OCI-LY7 (cell line): ENCODE measurements around the gene AGPAT3. TPM values are rescaled to one million over a fixed set of nuclear protein-coding genes. Genes with fewer than 3 reads are reported as not detected.

ENCODE experiments used
- BruUV-seq: library from RNA; stranded (reverse); fragments of 400-500 nt; replicated peaks from 2 replicates; lab custom pipeline; 2021; lab: Mats Ljungman, UMichigan
- CTCF ChIA-PET: fragments of 300-600 bp; sonication (Branson Sonifier 250); formaldehyde crosslinking; loops from one replicate; lab custom pipeline; 2022; ENCODE audit warnings: antibody characterized with exemption; ENCODE audit not compliant: unreplicated experiment; lab: Charles Lee
- POLR2A ChIA-PET: fragments of 300-600 bp; sonication (Branson Sonifier 250); formaldehyde crosslinking; loops from one replicate; lab custom pipeline; 2022; ENCODE audit warnings: antibody characterized with exemption; lab: Charles Lee
- DNase-seq: peaks from one replicate; pipeline ENCODE4 v3.0.0-alpha.2; 2015; ENCODE audit warnings: low spot score
- H2AFZ ChIP-seq: fragments of 200-600 bp; sonication (generic), shearing (Covaris generic); 2 replicates; pipeline ENCODE4 v1.6.1; 2014; ENCODE audit warnings: mild to moderate bottlenecking, antibody characterized with exemption, low read length, moderate library complexity
- H3K27ac ChIP-seq: fragments of 200-600 bp; sonication (generic); 2 replicates; pipeline ENCODE4 v1.5.1; 2014; ENCODE audit warnings: mixed run types, low read depth, mild to moderate bottlenecking, moderate library complexity, low read length, inconsistent platforms; ENCODE audit not compliant: poor library complexity, severe bottlenecking
- H3K36me3 ChIP-seq: fragments of 200-600 bp; sonication (generic); 2 replicates; pipeline ENCODE4 v1.6.1; 2014; ENCODE audit warnings: mild to moderate bottlenecking, antibody characterized with exemption, low read length, moderate library complexity, mixed read lengths; ENCODE audit not compliant: insufficient read depth
- H3K4me1 ChIP-seq: fragments of 200-600 bp; sonication (generic); 2 replicates; pipeline ENCODE4 v1.5.1; 2014; ENCODE audit warnings: mild to moderate bottlenecking, low read length; ENCODE audit not compliant: insufficient read depth, poor library complexity, severe bottlenecking
- H3K4me2 ChIP-seq: fragments of 200-600 bp; sonication (generic); 2 replicates; pipeline ENCODE4 v1.6.1; 2014; ENCODE audit warnings: mild to moderate bottlenecking, low read length
- H3K4me3 ChIP-seq: fragments of 200-600 bp; sonication (generic); 2 replicates; pipeline ENCODE4 v1.5.1; 2014; ENCODE audit warnings: mild to moderate bottlenecking, low read depth, low read length; ENCODE audit not compliant: poor library complexity, severe bottlenecking
- H3K79me2 ChIP-seq: fragments of 200-600 bp; sonication (generic); 2 replicates; pipeline ENCODE4 v1.6.1; 2016; ENCODE audit warnings: low read depth, mild to moderate bottlenecking, low read length, moderate library complexity, mixed read lengths; ENCODE audit not compliant: insufficient read depth
- H3K9me2 ChIP-seq: fragments of 200-600 bp; sonication (generic); 2 replicates; pipeline ENCODE4 v1.6.1; 2016; ENCODE audit warnings: mild to moderate bottlenecking, low read length, mixed read lengths; ENCODE audit not compliant: insufficient read depth
- H3K9me3 ChIP-seq: fragments of 200-600 bp; sonication (generic); 2 replicates; pipeline ENCODE4 v1.6.1; 2014; ENCODE audit warnings: mild to moderate bottlenecking, mixed run types, low read length, mixed read lengths
- H4K20me1 ChIP-seq: fragments of 200-600 bp; sonication (generic); 2 replicates; pipeline ENCODE4 v1.6.1; 2014; ENCODE audit warnings: mild to moderate bottlenecking, antibody characterized with exemption, low read length, moderate library complexity, mixed read lengths; ENCODE audit not compliant: insufficient read depth
- EZH2phosphoT487 ChIP-seq: fragments of 200-600 bp; sonication (generic); IDR thresholded peaks from 2 replicates; pipeline ENCODE4 v1.6.1; 2018; ENCODE audit warnings: low read depth, borderline replicate concordance, mild to moderate bottlenecking, mixed run types, antibody characterized with exemption, low read length, moderate library complexity, mixed read lengths
- intact Hi-C: fragments of 100-400 bp; cut with micrococcal nuclease; formaldehyde crosslinking; loops from one replicate; pipeline ENCODE4 v1.10.0; 2022; ENCODE audit not compliant: unreplicated experiment
- total RNA-seq, 2 experiments: library from RNA; depleted of rRNA in 1 of 2; stranded (reverse); fragments of >200 nt in 1 of 2; shearing (Covaris generic) in 1 of 2; gene quantifications; 2 replicates each; pipeline ENCODE4 v1.2.3, GENCODE V29; 2014 to 2022
- TF ChIP-seq, protein P1 (sequence below): fragments of 200-600 bp; sonication (generic); conservative IDR thresholded peaks from 2 replicates; pipeline ENCODE4 v1.5.1; 2014; ENCODE audit warnings: mild to moderate bottlenecking, antibody characterized with exemption, low read length, moderate library complexity, mixed read lengths

AGPAT3 gene
- total RNA-seq, 2 experiments from 2014 or later, result 9.2 to 33.4 TPM

DNA sequence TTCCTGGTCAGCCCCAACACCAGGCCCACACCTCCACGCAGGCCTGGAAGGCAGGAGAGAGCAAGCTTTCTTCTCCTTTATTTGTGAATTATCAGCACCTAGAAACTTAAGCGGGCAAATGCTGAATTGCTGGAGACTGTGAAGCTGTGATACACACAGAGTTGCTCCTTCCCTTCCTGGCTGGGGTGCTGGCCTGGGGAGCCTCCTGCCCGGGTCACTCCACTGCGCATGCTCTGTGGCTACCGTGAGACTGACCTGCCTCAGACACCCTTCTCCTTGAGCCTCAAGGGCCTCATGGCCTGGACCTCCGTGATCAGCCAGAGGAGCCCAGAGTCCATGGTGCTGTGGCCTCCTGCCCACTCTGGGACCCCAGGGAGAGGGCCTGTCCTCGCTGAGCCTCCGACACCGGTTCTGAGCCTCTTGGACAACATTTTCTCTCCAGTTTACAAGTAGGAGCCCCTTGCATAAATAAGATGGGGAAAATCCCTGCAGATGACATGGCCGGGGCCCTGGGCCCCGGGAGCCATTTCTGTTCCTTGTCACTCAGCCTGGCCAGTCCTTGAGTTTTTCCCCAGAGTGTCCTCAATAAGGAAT is 18.0 kb downstream of the AGPAT3 start:
- H3K79me2 ChIP-seq, result no peaks in the 10 kb centered on the region
- no peaks in the 10 kb centered on the region for H3K4me1 ChIP-seq

DNA sequence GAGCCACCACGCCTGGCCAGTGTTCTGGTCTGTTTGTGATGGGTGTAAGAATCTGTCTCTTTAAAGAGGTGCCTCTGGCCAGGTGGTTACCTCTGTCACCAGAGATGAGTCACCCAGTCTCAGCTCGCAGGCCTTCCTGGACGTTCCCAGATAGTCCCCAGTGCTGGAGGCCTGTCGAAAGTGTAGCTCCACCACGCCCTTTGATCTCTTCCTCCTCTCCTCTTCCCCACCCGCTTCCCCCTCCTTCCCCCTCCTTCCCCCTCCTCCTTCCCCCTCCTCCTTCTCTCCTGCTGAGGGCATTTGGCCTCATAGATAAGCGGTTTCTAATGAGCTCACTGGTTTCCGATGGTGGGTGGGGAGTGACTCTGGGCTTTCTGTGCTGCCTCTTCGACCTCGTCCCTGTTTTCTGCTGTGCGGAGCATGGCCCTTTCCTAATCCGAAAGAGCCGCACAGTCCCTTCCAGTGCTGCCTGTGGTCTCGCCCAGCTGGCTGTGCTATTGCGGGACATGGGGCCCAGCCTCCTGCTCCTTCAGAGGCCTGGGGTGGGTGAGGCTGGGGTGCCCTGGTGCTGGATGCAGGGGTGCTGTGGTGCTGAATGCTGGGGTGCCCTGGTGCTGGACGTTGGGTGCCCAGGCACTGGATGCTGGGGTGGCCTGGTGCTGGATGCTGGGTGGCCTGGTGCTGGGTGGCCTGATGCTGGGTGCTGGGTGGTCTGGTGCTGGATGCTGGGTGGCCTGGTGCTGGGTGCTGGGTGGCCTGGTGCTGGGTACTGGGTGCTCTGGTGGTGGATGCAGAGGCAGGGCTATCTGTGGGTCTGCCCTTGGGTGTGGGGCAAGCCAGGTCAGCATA is 19.2 kb downstream of the AGPAT3 start:
- ChIA-PET CTCF (no interaction called here), POLR2A (interaction anchor here (0.6 kb wide), 1 partner anchor 10 kb away, joined by 3 read pairs; no protein-coding TSS in a partner anchor)
- no peaks in the 10 kb centered on the region for H3K4me1 ChIP-seq
- TF ChIP-seq, protein P1, sequence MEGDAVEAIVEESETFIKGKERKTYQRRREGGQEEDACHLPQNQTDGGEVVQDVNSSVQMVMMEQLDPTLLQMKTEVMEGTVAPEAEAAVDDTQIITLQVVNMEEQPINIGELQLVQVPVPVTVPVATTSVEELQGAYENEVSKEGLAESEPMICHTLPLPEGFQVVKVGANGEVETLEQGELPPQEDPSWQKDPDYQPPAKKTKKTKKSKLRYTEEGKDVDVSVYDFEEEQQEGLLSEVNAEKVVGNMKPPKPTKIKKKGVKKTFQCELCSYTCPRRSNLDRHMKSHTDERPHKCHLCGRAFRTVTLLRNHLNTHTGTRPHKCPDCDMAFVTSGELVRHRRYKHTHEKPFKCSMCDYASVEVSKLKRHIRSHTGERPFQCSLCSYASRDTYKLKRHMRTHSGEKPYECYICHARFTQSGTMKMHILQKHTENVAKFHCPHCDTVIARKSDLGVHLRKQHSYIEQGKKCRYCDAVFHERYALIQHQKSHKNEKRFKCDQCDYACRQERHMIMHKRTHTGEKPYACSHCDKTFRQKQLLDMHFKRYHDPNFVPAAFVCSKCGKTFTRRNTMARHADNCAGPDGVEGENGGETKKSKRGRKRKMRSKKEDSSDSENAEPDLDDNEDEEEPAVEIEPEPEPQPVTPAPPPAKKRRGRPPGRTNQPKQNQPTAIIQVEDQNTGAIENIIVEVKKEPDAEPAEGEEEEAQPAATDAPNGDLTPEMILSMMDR, result no peak
- TF ChIP-seq EZH2phosphoT487, result no peak
- no peak overlapping the region for H2AFZ ChIP-seq
- no peaks in the 10 kb centered on the region for H3K9me3 ChIP-seq
- intact Hi-C loops, result no loop called here
- no peaks in the 10 kb centered on the region for H3K9me2 ChIP-seq
- DNase-seq, result no peak
- H3K36me3 ChIP-seq, result no peaks in the 10 kb centered on the region
- H4K20me1 ChIP-seq, result no peaks in the 10 kb centered on the region
- H3K27ac ChIP-seq, result no peak overlapping the region
- H3K4me2 ChIP-seq, result no peak overlapping the region
- H3K4me3 ChIP-seq, result no peak overlapping the region
- no TSS peak for BruUV-seq
- H3K79me2 ChIP-seq, result no peaks in the 10 kb centered on the region

More for the DNA sequence above, 18.0 kb downstream of the AGPAT3 start:
- Histone ChIP-seq H3K36me3 (no peaks in the 10 kb centered on the region), H2AFZ (no peak overlapping the region), H4K20me1 (no peaks in the 10 kb centered on the region), H3K9me2 (no peaks in the 10 kb centered on the region), H3K9me3 (no peaks in the 10 kb centered on the region), H3K27ac (no peak overlapping the region), H3K4me2 (no peak overlapping the region), H3K4me3 (no peak overlapping the region)
- no peak for DNase-seq
- POLR2A ChIA-PET, result no interaction called here
- CTCF ChIA-PET, result no interaction called here
- BruUV-seq, result no TSS peak
- TF ChIP-seq, protein P1, result no peak
- TF ChIP-seq EZH2phosphoT487, result no peak
- intact Hi-C loops, result no loop called here

DNA sequence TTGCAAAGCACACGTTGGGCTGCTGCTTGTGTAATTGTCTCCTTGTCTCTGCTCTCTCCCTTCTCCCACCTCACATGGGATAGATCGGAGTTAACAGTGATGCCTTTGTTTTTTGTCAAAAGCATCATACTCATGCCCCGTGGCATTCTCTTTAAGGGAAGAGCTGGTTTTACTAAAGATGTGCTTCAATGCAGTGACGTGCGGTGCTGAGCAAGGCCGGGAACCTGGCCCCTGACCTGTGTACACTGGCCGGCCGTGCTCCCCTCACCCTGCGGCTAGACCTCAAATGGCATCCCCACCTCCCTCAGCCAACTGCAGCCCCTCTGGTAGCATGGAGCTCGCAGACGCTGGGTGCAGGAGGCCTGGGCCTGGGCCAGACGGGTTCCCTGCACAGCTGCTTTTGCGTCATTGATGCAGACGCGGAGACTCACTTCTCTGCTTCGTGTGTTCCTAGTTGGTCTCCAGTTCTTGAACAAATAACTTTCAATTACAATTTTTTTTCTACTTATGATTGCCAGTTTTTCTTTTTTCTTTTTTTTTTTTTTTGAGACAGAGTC is 19.9 kb downstream of the AGPAT3 start:
- intact Hi-C loops, result no loop called here
- no peak overlapping the region for H3K27ac ChIP-seq
- no peak overlapping the region for H3K4me3 ChIP-seq
- BruUV-seq, result no TSS peak
- H3K79me2 ChIP-seq, result no peaks in the 10 kb centered on the region
- H3K4me1 ChIP-seq, result no peaks in the 10 kb centered on the region
- H2AFZ ChIP-seq, result no peak overlapping the region
- H3K9me3 ChIP-seq, result no peaks in the 10 kb centered on the region
- POLR2A ChIA-PET, result interaction anchor here (0.6 kb wide), 1 partner anchor 1700 kb away, joined by 3 read pairs; no protein-coding TSS in a partner anchor
- no peaks in the 10 kb centered on the region for H4K20me1 ChIP-seq
- no peak for DNase-seq
- no peaks in the 10 kb centered on the region for H3K9me2 ChIP-seq
- H3K36me3 ChIP-seq, result no peaks in the 10 kb centered on the region
- CTCF ChIA-PET, result no interaction called here
- H3K4me2 ChIP-seq, result no peak overlapping the region
- TF ChIP-seq, protein P1, result no peak
- no peak for TF ChIP-seq EZH2phosphoT487
